HG03280 (cell line): ENCODE data around the gene FIS1.

Experiments used
- ATAC-seq: cut with Tn5 transposase; IDR thresholded peaks from one replicate; pipeline ENCODE4 v1.9.1; 2021; ENCODE audit warnings: mild to moderate bottlenecking, moderate library complexity; ENCODE audit not compliant: unreplicated experiment

The FIS1 gene

GRCh38 chr7:101235050-101235449, 9.8 kb downstream of the FIS1 start:
- ATAC-seq = no peak

DNA sequence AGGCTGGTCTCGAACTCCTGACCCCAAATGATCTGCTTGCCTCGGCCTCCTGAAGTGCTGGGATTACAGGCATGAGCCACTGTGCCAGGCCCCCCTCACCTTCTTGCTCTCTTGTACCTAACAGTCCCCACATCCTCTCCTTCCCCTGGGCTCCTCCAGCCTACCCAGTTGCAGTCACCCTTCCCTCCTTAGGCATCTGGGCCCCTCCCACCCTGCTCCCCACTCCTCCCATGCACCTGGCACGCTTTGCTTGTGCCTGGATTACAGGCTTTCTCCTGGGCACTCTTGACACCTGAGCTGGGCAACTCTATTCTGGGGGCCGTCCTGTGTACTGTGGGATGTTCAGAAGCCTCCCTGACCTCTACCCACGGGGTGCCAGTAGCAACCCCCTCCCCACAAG, 10.2 kb downstream of the FIS1 start:
- no peak for ATAC-seq

DNA sequence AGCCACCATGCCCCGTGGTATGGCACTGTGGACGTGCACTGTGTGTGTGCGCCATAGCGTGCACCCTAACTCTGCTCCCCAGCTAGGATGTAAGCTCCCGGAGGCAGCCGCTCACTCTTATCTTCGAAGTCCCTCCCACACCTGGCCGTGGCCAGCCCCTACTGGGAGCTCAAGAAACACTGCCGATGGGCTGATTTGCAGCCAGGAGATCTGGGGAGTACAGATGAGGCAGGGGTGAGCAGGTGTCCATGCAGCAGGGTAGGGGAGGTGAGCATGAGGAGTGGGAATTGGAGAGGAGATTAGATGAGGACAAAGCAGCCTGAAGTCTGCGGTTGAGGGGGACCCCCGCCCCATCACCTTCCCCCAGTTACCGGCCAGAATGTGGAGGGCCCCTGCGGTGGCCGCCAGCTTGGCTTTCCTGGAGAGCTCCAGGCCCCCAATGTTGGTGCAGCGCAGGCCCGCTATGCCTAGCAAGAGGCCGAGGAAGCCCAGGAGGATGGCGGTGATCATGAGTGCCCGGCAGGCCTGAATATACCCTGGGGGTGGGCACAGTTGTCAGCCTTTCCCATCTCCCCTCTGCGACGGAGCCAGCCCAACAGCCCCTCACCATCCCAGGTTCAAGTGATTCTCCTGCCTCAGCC, 10.9 kb downstream of the FIS1 start:
- ATAC-seq = no peak

DNA sequence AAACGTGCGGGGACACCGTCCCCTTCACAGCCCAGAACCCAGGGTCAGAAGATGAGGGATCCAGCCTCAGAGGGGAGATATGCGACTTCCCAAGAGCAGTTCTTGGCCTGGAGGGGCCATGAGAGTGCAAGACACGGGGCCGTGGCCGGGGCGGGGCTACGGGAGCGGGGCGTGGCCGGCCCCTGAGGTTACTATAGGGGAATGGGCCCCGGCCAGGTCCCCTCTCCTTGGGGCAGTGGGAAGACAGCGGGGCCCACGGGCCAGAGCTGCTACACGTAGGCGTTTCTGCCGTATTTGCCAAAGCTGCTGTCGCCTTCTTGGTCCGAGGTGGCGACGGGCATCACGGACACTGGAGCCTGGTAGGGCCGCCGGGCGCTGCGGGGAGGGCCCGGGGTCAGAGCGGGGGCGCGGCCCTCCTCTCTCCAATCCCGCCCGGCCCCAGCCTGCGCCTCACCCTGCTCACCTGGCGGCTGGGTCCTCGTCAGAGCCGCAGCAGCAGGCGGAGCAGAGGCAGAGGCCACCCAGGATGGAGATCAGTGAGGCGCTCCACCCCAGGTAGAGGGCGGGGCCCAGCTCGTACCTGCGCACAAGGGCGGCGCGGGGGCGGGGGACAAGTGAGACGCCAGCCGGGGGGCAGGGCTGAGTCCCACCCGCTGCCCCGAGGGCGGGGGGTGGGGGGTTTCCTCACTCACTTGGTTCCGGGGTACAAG, 12.6 kb downstream of the FIS1 start:
- no peak for ATAC-seq

DNA sequence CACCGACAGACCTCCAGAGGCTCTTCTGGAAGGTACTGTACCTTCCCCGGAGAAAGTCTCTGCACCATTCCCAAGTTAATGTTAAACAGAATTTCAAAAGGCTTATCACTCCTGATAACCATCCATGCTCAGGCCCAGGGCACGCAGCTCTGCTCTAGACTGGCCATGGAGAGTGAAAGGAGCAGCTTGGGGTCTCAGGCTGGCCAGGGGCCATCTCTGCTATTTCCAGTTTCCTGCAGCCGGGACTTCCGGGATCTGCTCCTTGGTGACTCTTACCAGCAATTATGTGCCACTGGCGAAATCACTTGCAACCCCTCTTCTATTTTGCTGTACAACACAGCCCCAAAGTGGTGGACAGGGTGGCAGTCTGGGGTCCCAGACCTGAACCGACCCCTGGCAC, 13.2 kb downstream of the FIS1 start:
- ATAC-seq = no peak

DNA sequence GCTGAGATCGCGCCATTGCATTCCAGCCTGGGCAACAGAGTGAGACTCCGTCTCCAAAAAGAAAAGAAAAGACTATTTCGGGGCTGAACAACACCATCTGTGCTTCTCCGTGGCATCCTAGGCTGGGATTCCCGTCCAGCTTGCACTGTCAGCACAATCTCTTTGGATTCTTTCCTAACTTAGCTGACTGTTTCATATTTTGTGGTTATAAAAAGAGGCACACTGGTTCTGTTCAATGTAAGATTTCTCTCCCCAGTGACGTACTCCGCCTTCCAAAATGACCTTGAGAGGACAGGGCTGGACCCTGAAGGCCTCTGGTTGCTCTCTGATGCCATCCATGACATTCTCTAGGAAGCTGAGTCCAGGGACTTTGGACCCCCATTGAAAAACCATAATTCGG, 18.2 kb downstream of the FIS1 start:
- no peak for ATAC-seq

DNA sequence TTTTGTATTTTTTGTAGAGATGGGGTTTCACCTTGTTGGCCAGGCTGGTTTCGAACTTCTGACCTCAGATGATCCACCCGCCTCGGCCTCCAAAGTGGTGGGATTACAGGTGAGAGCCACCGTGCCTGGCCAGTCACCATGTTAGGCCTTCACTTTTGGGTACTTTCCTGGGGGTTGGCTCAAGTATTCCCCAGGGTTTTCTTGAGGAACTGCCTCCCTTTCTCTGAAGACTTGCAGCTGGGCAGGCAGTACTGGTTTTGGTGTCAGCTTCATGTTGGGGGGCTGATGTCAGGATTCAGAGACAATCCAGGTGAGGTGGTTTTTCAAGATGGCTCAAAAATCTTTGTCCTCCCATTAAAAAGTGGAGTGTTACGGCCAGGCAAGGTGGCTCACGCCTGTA, 19.2 kb downstream of the FIS1 start:
- no peak for ATAC-seq

- ATAC-seq = no peak
Observed at GRCh38 chr7:101223528-101223927, 21.4 kb downstream of the FIS1 start.

GRCh38 chr7:101222275-101222830, 22.5 kb downstream of the FIS1 start:
- ATAC-seq = no peak

GRCh38 chr7:101220295-101220694, 24.6 kb downstream of the FIS1 start:
- ATAC-seq = no peak

- peak; percentile 24 for ATAC-seq
Observed at GRCh38 chr7:101218236-101219125, 26.4 kb downstream of the FIS1 start.

- peak; percentile 61 for ATAC-seq
Observed at GRCh38 chr7:101217388-101218235, 27.3 kb downstream of the FIS1 start, which contains the start of the genes PLOD3 and ZNHIT1. TSS of gene PLOD3 (minus strand) at chr7:101217581. CDS start at chr7:101217274, 307 bp downstream. TSS of gene ZNHIT1 (plus strand) at chr7:101218165. CDS start at chr7:101218196, 31 bp downstream.

DNA sequence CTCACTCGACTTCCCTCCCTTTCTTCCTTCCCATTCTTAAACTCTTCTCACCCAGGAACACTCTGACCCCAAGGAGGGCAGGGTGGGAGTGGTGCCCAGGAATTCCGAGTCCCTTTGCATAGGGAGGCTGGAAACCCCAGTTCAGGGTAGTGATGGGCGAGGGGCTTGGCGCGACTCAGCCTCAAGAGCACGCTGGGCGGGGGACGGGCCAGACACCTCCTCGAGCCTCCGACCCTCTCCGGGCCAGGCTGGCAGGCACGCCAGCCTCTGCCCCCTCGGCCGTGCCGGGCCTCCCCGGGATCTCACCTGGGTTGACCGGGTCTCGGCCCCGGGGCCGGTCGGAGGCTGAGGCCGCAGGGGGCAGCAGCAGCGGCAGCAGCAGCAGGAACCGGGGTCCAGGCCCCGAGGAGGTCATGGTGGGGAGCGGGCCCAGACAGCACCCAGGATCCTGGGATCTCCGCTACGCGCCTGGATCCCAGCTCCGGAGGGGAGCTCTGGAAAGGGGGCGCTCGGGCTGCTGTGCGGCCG, 28.0 kb downstream of the FIS1 start:
- ATAC-seq = peak; percentile 17

GRCh38 chr7:101216001-101216859, 28.7 kb downstream of the FIS1 start:
- ATAC-seq = no peak

GRCh38 chr7:101212014-101212413, 32.9 kb downstream of the FIS1 start:
- ATAC-seq = no peak

DNA sequence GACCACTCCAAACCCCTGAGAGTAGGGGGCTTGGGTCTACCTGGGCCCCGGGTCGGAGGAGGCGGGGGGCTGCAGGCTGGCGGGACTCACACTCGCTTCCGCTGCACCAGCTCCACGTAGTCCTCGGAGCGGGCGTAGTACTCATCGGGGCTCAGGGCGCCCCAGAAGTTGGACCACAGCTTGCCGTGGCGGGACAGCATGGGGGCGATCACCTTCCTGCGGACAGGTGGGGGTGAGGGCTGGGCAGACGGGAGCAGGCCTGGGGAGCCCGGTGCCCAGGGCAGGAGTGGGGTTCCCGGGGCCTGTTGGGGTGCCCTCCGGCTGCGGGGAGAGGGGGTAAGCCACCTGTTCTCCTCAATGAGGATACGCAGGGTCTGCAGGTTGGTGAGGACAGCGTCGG, 33.4 kb downstream of the FIS1 start:
- ATAC-seq = no peak

DNA sequence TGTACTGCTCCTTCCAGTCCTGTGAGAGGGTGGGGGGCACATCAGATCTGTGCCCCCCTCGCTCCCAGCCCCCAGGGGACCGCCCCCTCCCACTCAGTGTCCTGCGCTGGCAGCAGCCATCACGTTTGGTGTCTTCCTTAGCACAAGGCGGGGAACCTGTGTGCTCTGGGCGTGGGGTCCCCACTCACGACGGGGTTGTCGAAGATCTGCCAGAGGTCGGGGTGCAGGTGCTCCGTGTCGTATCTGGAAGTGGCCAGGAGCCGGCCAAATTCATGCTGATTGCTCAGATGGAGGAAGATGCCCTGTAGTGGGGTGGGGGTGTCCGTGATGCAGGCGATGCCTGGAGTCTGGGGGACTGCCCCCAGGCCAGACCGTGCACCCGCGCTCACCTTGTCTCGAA, 34.7 kb downstream of the FIS1 start:
- no peak for ATAC-seq

DNA sequence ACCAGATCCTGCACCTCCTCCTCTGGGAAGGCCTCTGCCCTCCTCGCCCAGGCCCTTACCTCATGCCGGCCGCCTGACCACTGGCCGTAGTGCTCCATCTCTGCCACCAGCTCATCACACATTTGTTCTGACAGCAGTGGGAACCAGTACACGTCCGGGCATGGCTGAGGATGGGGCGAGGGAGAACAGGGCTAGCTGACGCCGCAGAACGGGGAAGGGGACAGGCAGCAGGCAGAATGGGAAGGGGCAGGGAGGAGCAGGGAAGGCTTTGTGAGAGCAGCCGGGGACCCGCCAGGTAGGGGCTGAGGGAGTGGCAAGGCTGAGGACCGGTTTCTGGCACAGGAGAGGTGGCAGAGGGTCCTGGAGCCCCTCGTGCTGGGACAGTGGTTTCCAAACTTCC, 36.1 kb downstream of the FIS1 start:
- no peak for ATAC-seq

- ATAC-seq = no peak
Observed at GRCh38 chr7:101207459-101207858, 37.4 kb downstream of the FIS1 start.
